ENCODE measurements around the gene XKRX. TPM values are rescaled to one million over a fixed set of nuclear protein-coding genes. Genes with fewer than 3 reads are reported as not detected.

XKRX gene
- total RNA-seq, 1 donor, result under 0.01 TPM

DNA sequence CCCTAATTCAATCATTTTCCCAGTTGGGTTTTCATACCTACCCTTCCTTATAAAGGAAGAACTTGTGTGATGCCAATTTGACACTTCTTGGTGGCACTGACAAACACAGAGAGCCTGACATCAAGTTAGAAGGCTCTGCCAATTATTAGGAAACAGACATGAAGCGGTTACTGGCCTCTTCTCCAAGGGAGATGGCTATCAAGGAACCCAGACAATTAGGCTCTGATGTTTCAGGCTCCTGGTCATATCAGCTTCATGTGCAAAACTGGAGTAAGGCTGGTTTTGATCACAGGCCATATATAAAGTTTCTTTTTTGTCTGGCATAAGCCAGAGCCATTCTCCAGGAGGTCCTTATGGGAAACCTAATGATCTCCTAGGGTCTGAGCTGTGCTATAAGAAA, 41.2 kb upstream of the XKRX start:
- Histone ChIP-seq H2AFZ (ENCODE audit: low read length) (no peak overlapping the region), H4K20me1 (ENCODE audit: insufficient read depth, low read length) (no peaks in the 10 kb centered on the region), H3K4me1 (ENCODE audit: insufficient read depth, low read length) (no peaks in the 10 kb centered on the region), H3K27me3 (ENCODE audit: insufficient read depth, low read length) (no peaks in the 10 kb centered on the region), H3K4me3 (ENCODE audit: insufficient read depth, low read length) (no peak overlapping the region), H3K4me2 (ENCODE audit: insufficient read depth, low read length) (no peak overlapping the region), H3K79me2 (ENCODE audit: insufficient read depth, low read length) (no peaks in the 10 kb centered on the region), H3K27ac (ENCODE audit: low read depth, low read length) (no peak overlapping the region), H3K36me3 (ENCODE audit: insufficient read depth, low read length) (no peaks in the 10 kb centered on the region), H3K9me3 (ENCODE audit: low read depth, low read length) (no peaks in the 10 kb centered on the region)
- DNase-seq (ENCODE audit: insufficient read length, low spot score, missing footprints), result no peak
- TF ChIP-seq CTCF (IDR thresholded peaks at IDR 0.05; ENCODE audit: extremely low read depth, low read depth, low read length), result no peak

GRCh38 chrX:100969408-100969807, 40.7 kb upstream of the XKRX start, which contains the start of gene ARL13A:
Gene ARL13A (plus strand): TSS chrX:100969708. CDS start chrX:100973690, 3,982 bp downstream.
- H3K27me3 ChIP-seq (ENCODE audit: insufficient read depth, low read length), result no peaks in the 10 kb centered on the region
- no peak for DNase-seq (ENCODE audit: insufficient read length, low spot score, missing footprints)
- no peak within 1 kb of the TSS for H3K4me3 ChIP-seq (ENCODE audit: insufficient read depth, low read length)
- no peak within 1 kb of the TSS for H3K27ac ChIP-seq (ENCODE audit: low read depth, low read length)
- H3K9me3 ChIP-seq (ENCODE audit: low read depth, low read length), result no peaks in the 10 kb centered on the region
- no peaks in the 10 kb centered on the region for H3K79me2 ChIP-seq (ENCODE audit: insufficient read depth, low read length)
- H3K4me2 ChIP-seq (ENCODE audit: insufficient read depth, low read length), result no peak within 1 kb of the TSS
- no peaks in the 10 kb centered on the region for H3K36me3 ChIP-seq (ENCODE audit: insufficient read depth, low read length)
- H4K20me1 ChIP-seq (ENCODE audit: insufficient read depth, low read length), result no peaks in the 10 kb centered on the region
- no peak for TF ChIP-seq CTCF (IDR thresholded peaks at IDR 0.05; ENCODE audit: extremely low read depth, low read depth, low read length)
- no peak within 1 kb of the TSS for H2AFZ ChIP-seq (ENCODE audit: low read length)
- no peaks in the 10 kb centered on the region for H3K4me1 ChIP-seq (ENCODE audit: insufficient read depth, low read length)

- DNase-seq (ENCODE audit: insufficient read length, low spot score, missing footprints), result no peak
Observed at GRCh38 chrX:100964362-100964761, 35.6 kb upstream of the XKRX start.

DNA sequence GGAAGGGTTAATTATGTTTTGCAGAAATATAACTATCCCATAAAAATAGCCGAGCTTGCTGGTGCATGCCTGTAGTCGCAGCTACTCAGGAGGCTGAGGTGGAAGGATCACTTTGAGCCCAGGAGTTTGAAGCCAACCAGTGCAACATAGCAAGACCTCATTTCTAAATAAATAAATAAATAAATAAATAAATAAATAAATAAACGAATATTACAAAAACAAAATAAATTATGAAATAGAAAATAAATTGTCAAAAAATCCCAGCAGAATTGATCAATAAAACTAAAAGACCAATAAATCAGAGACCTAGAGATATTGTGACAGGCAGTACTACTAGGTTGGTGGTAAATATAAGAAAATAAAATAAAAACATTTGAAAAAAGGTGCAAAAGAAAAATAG, 34.1 kb upstream of the XKRX start:
- Histone ChIP-seq H3K4me1 (ENCODE audit: insufficient read depth, low read length) (no peaks in the 10 kb centered on the region), H3K4me3 (ENCODE audit: insufficient read depth, low read length) (no peak overlapping the region), H3K27me3 (ENCODE audit: insufficient read depth, low read length) (no peaks in the 10 kb centered on the region), H3K9me3 (ENCODE audit: low read depth, low read length) (no peaks in the 10 kb centered on the region), H2AFZ (ENCODE audit: low read length) (no peak overlapping the region), H3K4me2 (ENCODE audit: insufficient read depth, low read length) (no peak overlapping the region), H4K20me1 (ENCODE audit: insufficient read depth, low read length) (no peaks in the 10 kb centered on the region), H3K27ac (ENCODE audit: low read depth, low read length) (no peak overlapping the region), H3K36me3 (ENCODE audit: insufficient read depth, low read length) (no peaks in the 10 kb centered on the region), H3K79me2 (ENCODE audit: insufficient read depth, low read length) (no peaks in the 10 kb centered on the region)
- TF ChIP-seq CTCF (IDR thresholded peaks at IDR 0.05; ENCODE audit: extremely low read depth, low read depth, low read length), result no peak
- DNase-seq (ENCODE audit: insufficient read length, low spot score, missing footprints), result no peak

More at GRCh38 chrX:100964362-100964761, 35.6 kb upstream of the XKRX start:
- no peak overlapping the region for H3K27ac ChIP-seq (ENCODE audit: low read depth, low read length)
- no peak for TF ChIP-seq CTCF (IDR thresholded peaks at IDR 0.05; ENCODE audit: extremely low read depth, low read depth, low read length)
- no peak overlapping the region for H2AFZ ChIP-seq (ENCODE audit: low read length)
- H3K4me1 ChIP-seq (ENCODE audit: insufficient read depth, low read length), result no peaks in the 10 kb centered on the region
- no peaks in the 10 kb centered on the region for H4K20me1 ChIP-seq (ENCODE audit: insufficient read depth, low read length)
- no peak overlapping the region for H3K4me3 ChIP-seq (ENCODE audit: insufficient read depth, low read length)
- no peak overlapping the region for H3K4me2 ChIP-seq (ENCODE audit: insufficient read depth, low read length)
- H3K9me3 ChIP-seq (ENCODE audit: low read depth, low read length), result no peaks in the 10 kb centered on the region
- no peaks in the 10 kb centered on the region for H3K36me3 ChIP-seq (ENCODE audit: insufficient read depth, low read length)
- no peaks in the 10 kb centered on the region for H3K27me3 ChIP-seq (ENCODE audit: insufficient read depth, low read length)
- H3K79me2 ChIP-seq (ENCODE audit: insufficient read depth, low read length), result no peaks in the 10 kb centered on the region
